Measurements from ENCODE around the gene CCDC158.

The CCDC158 gene

GRCh38 chr4:76275486-76276124, 145.3 kb downstream of the CCDC158 start:
- DNase-seq, result no peak

- no peak for DNase-seq
These were observed 147.9 kb downstream of the CCDC158 start for GRCh38 chr4:76272999-76273398.

GRCh38 chr4:76272582-76272981, 148.4 kb downstream of the CCDC158 start:
- DNase-seq, result no peak

- DNase-seq, result no peak
These were observed 148.9 kb downstream of the CCDC158 start for GRCh38 chr4:76272073-76272472.

GRCh38 chr4:76271248-76271647, 149.7 kb downstream of the CCDC158 start:
- no peak for DNase-seq

- no peak for DNase-seq
These were observed 150.4 kb downstream of the CCDC158 start for GRCh38 chr4:76270244-76271175.

- no peak for DNase-seq
These were observed 153.1 kb downstream of the CCDC158 start for GRCh38 chr4:76267811-76268210.

GRCh38 chr4:76266627-76267026, 154.3 kb downstream of the CCDC158 start:
- no peak for DNase-seq

GRCh38 chr4:76265631-76266218, 155.2 kb downstream of the CCDC158 start:
- DNase-seq, result no peak
